Natural killer cell (primary cell): Measurements from ENCODE around the gene EPHB1. TPM values are rescaled to one million over a fixed set of nuclear protein-coding genes. Genes with fewer than 3 reads are reported as not detected.

Experiments used
- ATAC-seq, 3 donors: fragments of 150-1000 bp in 2 of 3; fragments of 200-7000 bp in 1 of 3; cut with Tn5 transposase; 1 replicate in 1 of 3; 2 replicates in 2 of 3; pipeline ENCODE4 v1.10.0; 2021; ENCODE audit warnings: mild to moderate bottlenecking in 2 of 3, moderate library complexity in 2 of 3
- DNase-seq, 2 donors: peaks; one replicate each; pipeline versions ENCODE4 v3.0.0 to v3.0.0-alpha.2; 2013 to 2021; ENCODE audit warnings: mixed read lengths in 1 of 2
- H3K27ac ChIP-seq: one replicate; pipeline ENCODE4 v1.5.1; 2013; ENCODE audit warnings: mild to moderate bottlenecking, low read length
- H3K27me3 ChIP-seq: one replicate; pipeline ENCODE4 v1.6.1; 2013; ENCODE audit warnings: low read length; ENCODE audit not compliant: control insufficient read depth, insufficient read depth
- H3K36me3 ChIP-seq: one replicate; pipeline ENCODE4 v1.6.1; 2013; ENCODE audit warnings: low read length; ENCODE audit not compliant: control insufficient read depth, insufficient read depth
- H3K4me1 ChIP-seq: one replicate; pipeline ENCODE4 v1.6.1; 2013; ENCODE audit warnings: low read length; ENCODE audit not compliant: control insufficient read depth, insufficient read depth
- H3K4me3 ChIP-seq: one replicate; pipeline ENCODE4 v1.5.1; 2013; ENCODE audit warnings: low read length
- H3K9me3 ChIP-seq: one replicate; pipeline ENCODE4 v1.6.1; 2013; ENCODE audit warnings: low read length; ENCODE audit not compliant: control insufficient read depth, insufficient read depth
- H3K27ac Mint-ChIP-seq, 2 donors: one replicate each; pipeline ENCODE4 v1.8.0; 2022; ENCODE audit warnings: mild to moderate bottlenecking in 2 of 2, mixed read lengths in 2 of 2, moderate library complexity in 1 of 2
- H3K27me3 Mint-ChIP-seq, 2 donors: one replicate each; pipeline ENCODE4 v1.8.0; 2022; ENCODE audit warnings: low read depth in 2 of 2, mixed read lengths in 2 of 2
- H3K36me3 Mint-ChIP-seq: one replicate; pipeline ENCODE4 v1.8.0; 2022; ENCODE audit warnings: mixed read lengths
- H3K4me1 Mint-ChIP-seq, 2 donors: one replicate each; pipeline ENCODE4 v1.8.0; 2022; ENCODE audit warnings: mixed read lengths in 2 of 2
- H3K4me3 Mint-ChIP-seq: one replicate; pipeline ENCODE4 v1.8.0; 2022; ENCODE audit warnings: mild to moderate bottlenecking, moderate library complexity, mixed read lengths
- H3K9me3 Mint-ChIP-seq, 2 donors: one replicate each; pipeline ENCODE4 v1.8.0; 2022; ENCODE audit warnings: mixed read lengths in 2 of 2
- WGBS: methylation state at CpG from one replicate; pipeline ENCODE4 v1.1.7; 2013; ENCODE audit warnings: missing lambda C conversion rate; ENCODE audit not compliant: insufficient coverage; 5-methylcytosine and 5-hydroxymethylcytosine counted together
- intact Hi-C: fragments of 100-400 bp; cut with micrococcal nuclease; formaldehyde crosslinking; loops from one replicate; pipeline ENCODE4 v1.14.2; 2022
- total RNA-seq, 4 donors: library from RNA; stranded (reverse); fragments of 120-200 nt in 1 of 4; gene quantifications; one replicate each; pipeline versions ENCODE4 v1.2.3 to v1.2.4, GENCODE V29; 2013 to 2022
- TF ChIP-seq, protein P1 (sequence below): fragments of 200-600 bp; IDR thresholded peaks from one replicate; pipeline ENCODE4 v1.8.0; 2022; ENCODE audit warnings: antibody characterized with exemption

EPHB1 gene
- total RNA-seq, 3 donors from 2014 or later (not counting 1 experiment from before 2014, with no cell fraction given), result 0.60 TPM; not detected in 2

DNA sequence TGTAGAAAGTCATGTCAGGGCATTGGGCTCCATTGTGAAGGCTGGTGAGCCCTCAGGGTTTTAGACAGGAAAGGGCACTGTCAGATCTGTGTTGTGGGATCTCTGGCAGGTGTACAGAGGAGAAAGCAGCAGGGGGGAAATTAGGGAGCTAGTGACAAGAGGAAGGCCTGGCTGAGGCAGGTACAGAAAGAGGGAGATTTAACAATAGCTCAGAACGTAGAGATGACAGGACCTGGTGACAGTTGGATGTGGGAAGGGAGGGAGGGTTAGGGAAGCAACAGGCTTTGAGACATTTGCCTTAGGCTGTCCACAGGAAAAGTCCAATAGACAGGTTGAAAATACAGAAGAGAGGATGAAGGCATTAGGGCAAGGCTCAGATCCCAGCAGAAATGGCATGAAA, 288.1 kb downstream of the EPHB1 start:
- Histone ChIP-seq H3K27me3 (no peaks in the 10 kb centered on the region), H3K27ac (no peak overlapping the region), H3K9me3 (no peaks in the 10 kb centered on the region), H3K4me3 (no peak overlapping the region), H3K4me1 (no peaks in the 10 kb centered on the region), H3K36me3 (no peaks in the 10 kb centered on the region)
- Mint-ChIP-seq H3K27me3 (no peaks in the 10 kb centered on the region), H3K9me3 (peaks cover 0 to 2% of the 10 kb centered on the region in 2 donors), H3K27ac (no peak overlapping the region), H3K4me1 (no peaks in the 10 kb centered on the region), H3K4me3 (no peak overlapping the region), H3K36me3 (no peaks in the 10 kb centered on the region)
- TF ChIP-seq, protein P1, sequence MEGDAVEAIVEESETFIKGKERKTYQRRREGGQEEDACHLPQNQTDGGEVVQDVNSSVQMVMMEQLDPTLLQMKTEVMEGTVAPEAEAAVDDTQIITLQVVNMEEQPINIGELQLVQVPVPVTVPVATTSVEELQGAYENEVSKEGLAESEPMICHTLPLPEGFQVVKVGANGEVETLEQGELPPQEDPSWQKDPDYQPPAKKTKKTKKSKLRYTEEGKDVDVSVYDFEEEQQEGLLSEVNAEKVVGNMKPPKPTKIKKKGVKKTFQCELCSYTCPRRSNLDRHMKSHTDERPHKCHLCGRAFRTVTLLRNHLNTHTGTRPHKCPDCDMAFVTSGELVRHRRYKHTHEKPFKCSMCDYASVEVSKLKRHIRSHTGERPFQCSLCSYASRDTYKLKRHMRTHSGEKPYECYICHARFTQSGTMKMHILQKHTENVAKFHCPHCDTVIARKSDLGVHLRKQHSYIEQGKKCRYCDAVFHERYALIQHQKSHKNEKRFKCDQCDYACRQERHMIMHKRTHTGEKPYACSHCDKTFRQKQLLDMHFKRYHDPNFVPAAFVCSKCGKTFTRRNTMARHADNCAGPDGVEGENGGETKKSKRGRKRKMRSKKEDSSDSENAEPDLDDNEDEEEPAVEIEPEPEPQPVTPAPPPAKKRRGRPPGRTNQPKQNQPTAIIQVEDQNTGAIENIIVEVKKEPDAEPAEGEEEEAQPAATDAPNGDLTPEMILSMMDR, result no peak
- intact Hi-C loops, result no loop called here
- 78% methylated on average over 1 of the region's 1 CpG for WGBS
- no peak for DNase-seq
- no peak for ATAC-seq

DNA sequence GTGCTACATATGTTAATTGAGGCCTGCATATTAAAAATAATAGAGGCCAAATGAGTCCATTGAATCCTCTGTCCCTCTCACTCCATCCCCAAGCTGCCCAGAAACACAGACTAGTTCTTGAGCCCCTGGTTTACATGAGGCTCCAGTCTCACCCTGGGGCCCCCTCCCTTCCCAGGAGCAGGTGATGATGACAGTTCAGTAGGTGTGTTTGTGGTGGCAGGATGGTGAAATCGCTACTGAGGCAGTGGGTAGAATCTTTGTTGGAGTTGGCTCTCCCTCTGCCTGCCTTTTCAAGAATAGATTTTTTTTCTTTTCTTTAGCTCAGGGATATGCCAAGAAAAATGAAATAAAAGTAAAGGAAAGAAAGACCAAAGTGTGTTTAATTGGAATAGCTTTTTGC, 288.7 kb downstream of the EPHB1 start:
- DNase-seq (no peak), ATAC-seq (no peak)
- H3K36me3 ChIP-seq, result no peaks in the 10 kb centered on the region
- Mint-ChIP-seq H3K4me3 (no peak overlapping the region), H3K36me3 (no peaks in the 10 kb centered on the region), H3K4me1 (no peaks in the 10 kb centered on the region), H3K9me3 (peaks cover 0 to 2% of the 10 kb centered on the region in 2 donors), H3K27me3 (no peaks in the 10 kb centered on the region), H3K27ac (no peak overlapping the region)
- H3K27ac ChIP-seq, result no peak overlapping the region
- H3K27me3 ChIP-seq, result no peaks in the 10 kb centered on the region
- TF ChIP-seq, protein P1, result no peak
- no peaks in the 10 kb centered on the region for H3K4me1 ChIP-seq
- 77% methylated on average over 1 of the region's 1 CpG for WGBS
- intact Hi-C loops, result no loop called here
- H3K4me3 ChIP-seq, result no peak overlapping the region
- H3K9me3 ChIP-seq, result no peaks in the 10 kb centered on the region

DNA sequence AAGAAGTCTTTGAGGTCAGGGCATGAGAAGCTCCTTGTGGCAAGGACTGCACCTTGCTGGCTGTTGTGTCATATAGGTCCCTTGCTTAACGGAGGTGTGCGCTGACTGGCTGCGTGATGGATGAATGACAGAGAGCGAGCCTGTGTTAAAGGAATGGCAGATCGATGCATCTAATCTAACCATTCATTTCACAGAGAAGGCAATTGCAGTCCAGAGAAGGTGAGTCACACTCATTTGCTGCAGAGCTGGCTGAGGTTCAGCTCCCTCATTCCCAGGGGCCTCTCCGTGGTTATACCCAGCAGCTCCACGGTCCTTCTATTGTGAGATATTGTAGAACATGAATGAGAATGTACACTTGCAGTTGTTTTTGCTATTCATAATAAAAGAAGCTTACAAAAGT, 289.3 kb downstream of the EPHB1 start:
- Mint-ChIP-seq H3K27ac (no peak overlapping the region), H3K4me3 (no peak overlapping the region), H3K36me3 (no peaks in the 10 kb centered on the region), H3K27me3 (no peaks in the 10 kb centered on the region), H3K9me3 (peaks cover 0 to 2% of the 10 kb centered on the region in 2 donors), H3K4me1 (no peaks in the 10 kb centered on the region)
- no peaks in the 10 kb centered on the region for H3K27me3 ChIP-seq
- TF ChIP-seq, protein P1, result no peak
- H3K27ac ChIP-seq, result no peak overlapping the region
- WGBS, result 74% methylated on average over 7 of the region's 7 CpGs
- no peaks in the 10 kb centered on the region for H3K9me3 ChIP-seq
- H3K4me3 ChIP-seq, result no peak overlapping the region
- no peak for ATAC-seq
- intact Hi-C loops, result no loop called here
- no peaks in the 10 kb centered on the region for H3K4me1 ChIP-seq
- DNase-seq, result no peak
- H3K36me3 ChIP-seq, result no peaks in the 10 kb centered on the region

DNA sequence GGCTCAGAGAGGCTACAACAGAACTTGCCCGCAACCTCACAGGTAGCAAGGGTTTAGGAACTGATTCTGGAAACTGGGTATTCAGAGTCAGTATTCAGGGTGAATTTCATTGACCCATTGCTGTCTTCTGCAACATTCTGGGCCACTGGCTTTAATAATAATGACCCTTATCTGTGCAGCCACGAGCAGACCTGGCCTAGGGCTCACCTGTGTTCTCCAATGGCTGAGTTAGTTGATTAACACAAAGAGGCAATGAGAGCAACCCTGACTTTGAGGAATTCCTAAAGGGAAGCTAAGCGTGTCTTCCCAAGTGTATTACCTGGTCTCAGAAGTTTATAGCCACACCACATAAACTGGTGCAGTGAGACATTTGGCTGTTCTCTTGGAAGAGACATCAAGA, 289.9 kb downstream of the EPHB1 start:
- 82% methylated on average over 3 of the region's 3 CpGs for WGBS
- ATAC-seq, result no peak
- intact Hi-C loops, result no loop called here

More for the DNA sequence above, 289.9 kb downstream of the EPHB1 start:
- H3K4me1 ChIP-seq, result no peaks in the 10 kb centered on the region
- Mint-ChIP-seq H3K4me3 (no peak overlapping the region), H3K27me3 (no peaks in the 10 kb centered on the region), H3K9me3 (no peaks in the 10 kb centered on the region), H3K4me1 (no peaks in the 10 kb centered on the region), H3K36me3 (no peaks in the 10 kb centered on the region), H3K27ac (no peak overlapping the region)
- no peak overlapping the region for H3K27ac ChIP-seq
- no peaks in the 10 kb centered on the region for H3K27me3 ChIP-seq
- no peaks in the 10 kb centered on the region for H3K36me3 ChIP-seq
- H3K4me3 ChIP-seq, result no peak overlapping the region
- TF ChIP-seq, protein P1, result no peak
- DNase-seq, result no peak
- H3K9me3 ChIP-seq, result no peaks in the 10 kb centered on the region
